Measurements from ENCODE around the gene IL3RA. TPM values are rescaled to one million over a fixed set of nuclear protein-coding genes. Genes with fewer than 3 reads are reported as not detected.

Gene IL3RA
- total RNA-seq, 1 experiment from 2014 or later, result 0.26 TPM

GRCh38 chrX:1289535-1289934 is 47.0 kb upstream of the IL3RA start (continued):
- TF ChIP-seq ZNF512 (CRISPR knock-in tag; IDR thresholded peaks at IDR 0.05; ENCODE audit: borderline replicate concordance), result 0 out of 2 replicates have a peak, but pooled peaks have one; percentile 10
- no peak for TF ChIP-seq GRHL2 (CRISPR knock-in tag; IDR thresholded peaks at IDR 0.05; ENCODE audit: insufficient replicate concordance, severe bottlenecking)

DNA sequence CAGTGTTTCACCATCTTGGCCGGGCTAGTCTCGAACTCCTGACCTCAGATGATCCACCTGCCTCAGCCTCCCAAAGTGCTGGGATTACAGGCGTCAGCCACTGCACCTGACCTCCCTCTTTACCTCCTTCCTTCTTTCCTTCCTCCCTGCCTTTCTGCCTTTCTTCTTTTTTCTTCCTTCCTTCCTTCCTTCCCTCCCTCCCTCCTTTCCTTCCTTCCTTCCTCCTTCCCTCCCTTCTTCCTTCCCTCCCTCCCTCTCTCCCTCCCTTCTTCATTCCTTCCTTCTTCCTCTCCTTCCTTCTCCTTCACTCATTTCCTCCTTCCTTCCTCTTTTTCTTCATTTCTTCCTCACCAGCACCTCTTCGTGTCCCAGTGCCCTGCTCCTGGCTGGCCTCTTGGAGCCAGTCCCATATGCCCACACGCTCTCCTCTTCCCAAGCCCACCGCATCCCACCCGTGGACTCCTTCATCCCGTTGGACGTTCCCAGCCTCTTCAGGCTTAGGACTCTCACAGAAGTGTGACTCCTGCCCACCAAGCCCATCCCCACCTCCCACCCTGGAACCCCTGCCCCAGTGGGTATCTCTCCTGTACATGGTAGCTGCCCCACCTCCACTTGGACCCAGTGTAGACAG is 45.4 kb upstream of the IL3RA start:
- no peak overlapping the region for H3K4me3 Mint-ChIP-seq
- no peaks in the 10 kb centered on the region for H3K4me1 Mint-ChIP-seq
- peaks cover 11% of the 10 kb centered on the region for H3K36me3 Mint-ChIP-seq
- no peaks in the 10 kb centered on the region; the same call in 1 of the 2 replicates for H3K27me3 Mint-ChIP-seq (ENCODE audit: low read depth)
- peaks cover 25% of the 10 kb centered on the region for H3K9me3 Mint-ChIP-seq
- POLR2A ChIA-PET, result no interaction called here
- H3K27ac Mint-ChIP-seq, result no peak overlapping the region
- TF ChIP-seq MLX (CRISPR knock-in tag; IDR thresholded peaks at IDR 0.05) (no peak), NR2C2 (CRISPR knock-in tag; IDR thresholded peaks at IDR 0.05) (no peak), GTF2I (CRISPR knock-in tag; conservative IDR thresholded peaks at IDR 0.05) (no peak), ATF1 (CRISPR knock-in tag; IDR thresholded peaks at IDR 0.05) (no peak), GABPB1 (CRISPR knock-in tag; IDR thresholded peaks at IDR 0.05) (no peak), TEAD4 (CRISPR knock-in tag; IDR thresholded peaks at IDR 0.05) (no peak)
- TF ChIP-seq, protein P1, sequence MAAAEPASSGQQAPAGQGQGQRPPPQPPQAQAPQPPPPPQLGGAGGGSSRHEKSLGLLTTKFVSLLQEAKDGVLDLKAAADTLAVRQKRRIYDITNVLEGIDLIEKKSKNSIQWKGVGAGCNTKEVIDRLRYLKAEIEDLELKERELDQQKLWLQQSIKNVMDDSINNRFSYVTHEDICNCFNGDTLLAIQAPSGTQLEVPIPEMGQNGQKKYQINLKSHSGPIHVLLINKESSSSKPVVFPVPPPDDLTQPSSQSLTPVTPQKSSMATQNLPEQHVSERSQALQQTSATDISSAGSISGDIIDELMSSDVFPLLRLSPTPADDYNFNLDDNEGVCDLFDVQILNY (CRISPR knock-in tag; IDR thresholded peaks at IDR 0.05), result no peak
- TF ChIP-seq, protein P2, sequence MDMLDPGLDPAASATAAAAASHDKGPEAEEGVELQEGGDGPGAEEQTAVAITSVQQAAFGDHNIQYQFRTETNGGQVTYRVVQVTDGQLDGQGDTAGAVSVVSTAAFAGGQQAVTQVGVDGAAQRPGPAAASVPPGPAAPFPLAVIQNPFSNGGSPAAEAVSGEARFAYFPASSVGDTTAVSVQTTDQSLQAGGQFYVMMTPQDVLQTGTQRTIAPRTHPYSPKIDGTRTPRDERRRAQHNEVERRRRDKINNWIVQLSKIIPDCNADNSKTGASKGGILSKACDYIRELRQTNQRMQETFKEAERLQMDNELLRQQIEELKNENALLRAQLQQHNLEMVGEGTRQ (CRISPR knock-in tag; IDR thresholded peaks at IDR 0.05), result no peak
- TF ChIP-seq, protein P3, sequence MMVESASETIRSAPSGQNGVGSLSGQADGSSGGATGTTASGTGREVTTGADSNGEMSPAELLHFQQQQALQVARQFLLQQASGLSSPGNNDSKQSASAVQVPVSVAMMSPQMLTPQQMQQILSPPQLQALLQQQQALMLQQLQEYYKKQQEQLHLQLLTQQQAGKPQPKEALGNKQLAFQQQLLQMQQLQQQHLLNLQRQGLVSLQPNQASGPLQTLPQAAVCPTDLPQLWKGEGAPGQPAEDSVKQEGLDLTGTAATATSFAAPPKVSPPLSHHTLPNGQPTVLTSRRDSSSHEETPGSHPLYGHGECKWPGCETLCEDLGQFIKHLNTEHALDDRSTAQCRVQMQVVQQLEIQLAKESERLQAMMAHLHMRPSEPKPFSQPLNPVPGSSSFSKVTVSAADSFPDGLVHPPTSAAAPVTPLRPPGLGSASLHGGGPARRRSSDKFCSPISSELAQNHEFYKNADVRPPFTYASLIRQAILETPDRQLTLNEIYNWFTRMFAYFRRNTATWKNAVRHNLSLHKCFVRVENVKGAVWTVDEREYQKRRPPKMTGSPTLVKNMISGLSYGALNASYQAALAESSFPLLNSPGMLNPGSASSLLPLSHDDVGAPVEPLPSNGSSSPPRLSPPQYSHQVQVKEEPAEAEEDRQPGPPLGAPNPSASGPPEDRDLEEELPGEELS (CRISPR knock-in tag; IDR thresholded peaks at IDR 0.05), result no peak
- no peak for DNase-seq (ENCODE audit: low spot score)
- ATAC-seq, result no peak
- CTCF ChIA-PET, result no interaction called here

DNA sequence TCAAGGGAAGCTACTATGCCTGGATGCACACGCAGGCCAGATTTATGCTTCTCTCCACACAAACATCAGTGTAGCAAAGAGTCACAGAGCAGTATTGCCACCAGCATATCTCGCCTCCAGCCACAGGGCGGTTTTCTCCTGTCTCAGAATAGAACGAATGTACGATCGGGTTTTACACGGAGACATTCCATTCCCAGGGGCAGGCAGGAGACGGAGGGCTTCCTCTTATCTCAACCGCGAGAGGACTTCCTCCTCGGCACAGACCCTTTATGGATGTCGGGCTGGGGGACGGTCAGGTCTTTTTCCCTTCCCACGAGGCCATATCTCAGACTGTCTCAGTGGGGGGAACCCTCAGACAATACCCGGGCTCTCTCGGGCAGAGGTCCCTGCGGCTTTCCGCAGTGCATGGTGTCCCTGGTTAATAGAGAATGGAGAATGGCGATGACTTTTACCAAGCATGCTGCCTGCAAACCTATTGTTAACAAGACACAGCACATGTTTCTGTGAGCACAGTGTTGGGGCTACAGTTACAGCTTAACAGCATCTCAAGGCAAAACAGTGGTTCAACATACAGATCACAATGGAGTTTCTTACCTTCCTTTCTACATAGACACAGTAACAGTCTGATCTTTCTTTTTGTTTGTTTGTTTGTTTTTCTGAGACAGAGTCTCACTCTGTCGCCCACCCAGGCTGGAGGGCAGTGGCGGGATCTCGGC is 43.9 kb upstream of the IL3RA start:
- CTCF ChIA-PET, result no interaction called here
- ATAC-seq (no peak), DNase-seq (ENCODE audit: low spot score) (no peak)
- TF ChIP-seq IRF2 (CRISPR knock-in tag; IDR thresholded peaks at IDR 0.05; ENCODE audit: borderline replicate concordance, low read depth), result no peak
- no peak for TF ChIP-seq ZNF423 (CRISPR knock-in tag; IDR thresholded peaks at IDR 0.05)
- no peak for TF ChIP-seq GTF2I (CRISPR knock-in tag; conservative IDR thresholded peaks at IDR 0.05)
- TF ChIP-seq OVOL2 (CRISPR knock-in tag; IDR thresholded peaks at IDR 0.05; ENCODE audit: borderline replicate concordance), result no peak
- TF ChIP-seq MXD4 (CRISPR knock-in tag; IDR thresholded peaks at IDR 0.05; ENCODE audit: borderline replicate concordance), result no peak
- no peak for TF ChIP-seq ZNF512 (CRISPR knock-in tag; IDR thresholded peaks at IDR 0.05; ENCODE audit: borderline replicate concordance)
- no peak for TF ChIP-seq ZNF138 (CRISPR knock-in tag; conservative IDR thresholded peaks at IDR 0.05)
- no peak for TF ChIP-seq ZNF416 (CRISPR knock-in tag; IDR thresholded peaks at IDR 0.05)
- TF ChIP-seq IRF1 (CRISPR knock-in tag; IDR thresholded peaks at IDR 0.05), result no peak
- TF ChIP-seq, protein P4, sequence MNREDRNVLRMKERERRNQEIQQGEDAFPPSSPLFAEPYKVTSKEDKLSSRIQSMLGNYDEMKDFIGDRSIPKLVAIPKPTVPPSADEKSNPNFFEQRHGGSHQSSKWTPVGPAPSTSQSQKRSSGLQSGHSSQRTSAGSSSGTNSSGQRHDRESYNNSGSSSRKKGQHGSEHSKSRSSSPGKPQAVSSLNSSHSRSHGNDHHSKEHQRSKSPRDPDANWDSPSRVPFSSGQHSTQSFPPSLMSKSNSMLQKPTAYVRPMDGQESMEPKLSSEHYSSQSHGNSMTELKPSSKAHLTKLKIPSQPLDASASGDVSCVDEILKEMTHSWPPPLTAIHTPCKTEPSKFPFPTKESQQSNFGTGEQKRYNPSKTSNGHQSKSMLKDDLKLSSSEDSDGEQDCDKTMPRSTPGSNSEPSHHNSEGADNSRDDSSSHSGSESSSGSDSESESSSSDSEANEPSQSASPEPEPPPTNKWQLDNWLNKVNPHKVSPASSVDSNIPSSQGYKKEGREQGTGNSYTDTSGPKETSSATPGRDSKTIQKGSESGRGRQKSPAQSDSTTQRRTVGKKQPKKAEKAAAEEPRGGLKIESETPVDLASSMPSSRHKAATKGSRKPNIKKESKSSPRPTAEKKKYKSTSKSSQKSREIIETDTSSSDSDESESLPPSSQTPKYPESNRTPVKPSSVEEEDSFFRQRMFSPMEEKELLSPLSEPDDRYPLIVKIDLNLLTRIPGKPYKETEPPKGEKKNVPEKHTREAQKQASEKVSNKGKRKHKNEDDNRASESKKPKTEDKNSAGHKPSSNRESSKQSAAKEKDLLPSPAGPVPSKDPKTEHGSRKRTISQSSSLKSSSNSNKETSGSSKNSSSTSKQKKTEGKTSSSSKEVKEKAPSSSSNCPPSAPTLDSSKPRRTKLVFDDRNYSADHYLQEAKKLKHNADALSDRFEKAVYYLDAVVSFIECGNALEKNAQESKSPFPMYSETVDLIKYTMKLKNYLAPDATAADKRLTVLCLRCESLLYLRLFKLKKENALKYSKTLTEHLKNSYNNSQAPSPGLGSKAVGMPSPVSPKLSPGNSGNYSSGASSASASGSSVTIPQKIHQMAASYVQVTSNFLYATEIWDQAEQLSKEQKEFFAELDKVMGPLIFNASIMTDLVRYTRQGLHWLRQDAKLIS (CRISPR knock-in tag; IDR thresholded peaks at IDR 0.05; ENCODE audit: borderline replicate concordance), result no peak
- Mint-ChIP-seq H3K36me3 (peaks cover 11% of the 10 kb centered on the region), H3K4me1 (no peaks in the 10 kb centered on the region), H3K27me3 (ENCODE audit: low read depth) (no peaks in the 10 kb centered on the region; the same call in 1 of the 2 replicates), H3K27ac (peak overlapping the region; percentile 53; the same call in 1 of the 2 replicates), H3K4me3 (no peak overlapping the region), H3K9me3 (peaks cover 25% of the 10 kb centered on the region)
- POLR2A ChIA-PET, result no interaction called here
